Measurements from ENCODE around the gene TTLL7.

DNA sequence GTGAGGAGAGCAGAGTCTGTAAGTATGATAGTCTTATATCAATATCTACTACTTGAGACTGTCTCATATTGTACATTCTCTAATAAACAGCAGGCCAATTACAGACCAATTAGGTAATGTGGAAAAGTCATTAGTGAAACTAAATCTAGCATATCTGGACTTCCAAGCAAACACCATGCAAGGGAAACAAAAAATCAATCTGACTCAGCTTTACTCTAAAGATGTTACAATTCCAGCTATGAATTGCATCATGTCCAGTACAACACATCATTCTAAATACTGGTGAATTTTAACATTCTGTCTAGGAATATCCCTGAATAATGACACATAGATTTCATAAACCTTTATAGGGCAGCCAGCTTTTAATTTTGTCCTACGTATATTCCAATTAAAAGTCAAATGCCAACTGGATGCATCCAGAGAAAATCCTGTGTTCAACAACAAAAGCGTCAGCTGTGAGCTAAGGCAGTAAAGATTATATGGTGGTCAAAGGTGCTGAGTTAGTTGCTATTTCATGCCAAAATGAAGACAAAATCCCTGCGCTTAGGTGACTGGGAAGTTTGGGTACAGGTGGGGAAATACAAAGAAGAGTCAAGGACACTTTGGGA, 159.3 kb downstream of the TTLL7 start:
- TF ChIP-seq, protein P1, sequence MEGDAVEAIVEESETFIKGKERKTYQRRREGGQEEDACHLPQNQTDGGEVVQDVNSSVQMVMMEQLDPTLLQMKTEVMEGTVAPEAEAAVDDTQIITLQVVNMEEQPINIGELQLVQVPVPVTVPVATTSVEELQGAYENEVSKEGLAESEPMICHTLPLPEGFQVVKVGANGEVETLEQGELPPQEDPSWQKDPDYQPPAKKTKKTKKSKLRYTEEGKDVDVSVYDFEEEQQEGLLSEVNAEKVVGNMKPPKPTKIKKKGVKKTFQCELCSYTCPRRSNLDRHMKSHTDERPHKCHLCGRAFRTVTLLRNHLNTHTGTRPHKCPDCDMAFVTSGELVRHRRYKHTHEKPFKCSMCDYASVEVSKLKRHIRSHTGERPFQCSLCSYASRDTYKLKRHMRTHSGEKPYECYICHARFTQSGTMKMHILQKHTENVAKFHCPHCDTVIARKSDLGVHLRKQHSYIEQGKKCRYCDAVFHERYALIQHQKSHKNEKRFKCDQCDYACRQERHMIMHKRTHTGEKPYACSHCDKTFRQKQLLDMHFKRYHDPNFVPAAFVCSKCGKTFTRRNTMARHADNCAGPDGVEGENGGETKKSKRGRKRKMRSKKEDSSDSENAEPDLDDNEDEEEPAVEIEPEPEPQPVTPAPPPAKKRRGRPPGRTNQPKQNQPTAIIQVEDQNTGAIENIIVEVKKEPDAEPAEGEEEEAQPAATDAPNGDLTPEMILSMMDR (IDR thresholded peaks at IDR 0.05; ENCODE audit: low read length), result no peak
- no peak for TF ChIP-seq EZH2 (IDR thresholded peaks at IDR 0.05; ENCODE audit: borderline replicate concordance, low read length)
